ENCODE data around the gene PLD1.

Gene PLD1

DNA sequence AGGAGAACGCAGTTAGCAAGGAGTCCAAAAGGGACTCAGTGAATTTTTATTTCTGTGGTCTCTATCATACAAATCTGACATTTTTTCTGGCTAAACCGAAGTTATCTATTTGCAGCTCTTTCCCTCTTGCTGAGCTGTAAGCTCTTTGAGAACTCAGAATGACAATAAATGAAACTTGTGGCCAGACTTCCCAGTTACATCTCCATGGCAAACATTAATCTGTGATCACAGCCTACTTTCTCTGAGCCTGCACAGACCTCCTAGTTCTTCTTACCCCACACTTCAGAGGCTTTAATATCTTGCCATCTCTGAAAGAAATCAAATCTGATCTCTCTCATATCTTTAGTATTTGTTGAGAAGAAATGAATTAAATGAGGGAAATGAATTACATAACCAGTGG lies 58.0 kb downstream of the PLD1 start (continued):
- TF ChIP-seq, protein P1, sequence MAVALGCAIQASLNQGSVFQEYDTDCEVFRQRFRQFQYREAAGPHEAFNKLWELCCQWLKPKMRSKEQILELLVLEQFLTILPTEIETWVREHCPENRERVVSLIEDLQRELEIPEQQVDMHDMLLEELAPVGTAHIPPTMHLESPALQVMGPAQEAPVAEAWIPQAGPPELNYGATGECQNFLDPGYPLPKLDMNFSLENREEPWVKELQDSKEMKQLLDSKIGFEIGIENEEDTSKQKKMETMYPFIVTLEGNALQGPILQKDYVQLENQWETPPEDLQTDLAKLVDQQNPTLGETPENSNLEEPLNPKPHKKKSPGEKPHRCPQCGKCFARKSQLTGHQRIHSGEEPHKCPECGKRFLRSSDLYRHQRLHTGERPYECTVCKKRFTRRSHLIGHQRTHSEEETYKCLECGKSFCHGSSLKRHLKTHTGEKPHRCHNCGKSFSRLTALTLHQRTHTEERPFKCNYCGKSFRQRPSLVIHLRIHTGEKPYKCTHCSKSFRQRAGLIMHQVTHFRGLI (tag by site-specific recombination; IDR thresholded peaks at IDR 0.05), result no peak

GRCh38 chr3:171749124-171749523 lies 61.2 kb downstream of the PLD1 start:
- Histone ChIP-seq H3K4me1 (ENCODE audit: control insufficient read depth, insufficient read depth, low read length) (peaks cover 5% of the 10 kb centered on the region), H3K4me3 (ENCODE audit: low read depth, low read length) (no peak overlapping the region), H3K27ac (ENCODE audit: extremely low read depth, low read depth, low read length) (no peak overlapping the region), H3K9me3 (ENCODE audit: control insufficient read depth, insufficient read depth, low read depth, low read length) (no peaks in the 10 kb centered on the region), H3K36me3 (ENCODE audit: control insufficient read depth in 2 of 2, insufficient read depth in 1 of 2, low read length in 2 of 2) (peaks cover 0 to 3% of the 10 kb centered on the region in 2 experiments; a peak in 1 of 3 replicates)
- TF ChIP-seq FEZF1 (tag by site-specific recombination; IDR thresholded peaks at IDR 0.05) (no peak), ZNF266 (tag by site-specific recombination; IDR thresholded peaks at IDR 0.05; ENCODE audit: low read depth) (no peak), GFI1B (tag by site-specific recombination; IDR thresholded peaks at IDR 0.05) (no peak), REST (tag by site-specific recombination; IDR thresholded peaks at IDR 0.05) (no peak), ZNF549 (tag by site-specific recombination; IDR thresholded peaks at IDR 0.05) (no peak), KLF7 (tag by site-specific recombination; IDR thresholded peaks at IDR 0.05; ENCODE audit: borderline replicate concordance) (no peak), ZSCAN23 (tag by site-specific recombination; IDR thresholded peaks at IDR 0.05) (no peak), ZBTB1 (tag by site-specific recombination; IDR thresholded peaks at IDR 0.05) (no peak), ZNF580 (tag by site-specific recombination; IDR thresholded peaks at IDR 0.05) (no peak)
- ChIA-PET CTCF (interaction anchor here (0.6 to 1.2 kb wide), 5 partner anchors 23 to 588 kb away, joined by 3 to 6 read pairs (median 4); no protein-coding TSS in a partner anchor), POLR2A (no interaction called here)

- TF ChIP-seq PRDM6 (tag by site-specific recombination; IDR thresholded peaks at IDR 0.05) (peak; percentile 45), ZNF202 (tag by site-specific recombination; IDR thresholded peaks at IDR 0.05; ENCODE audit: borderline replicate concordance) (no peak)
- H3K36me3 ChIP-seq (ENCODE audit: control insufficient read depth in 2 of 2, insufficient read depth in 1 of 2, low read length in 2 of 2), result peaks cover 0 to 3% of the 10 kb centered on the region in 2 experiments; a peak in 1 of 3 replicates
- no peak overlapping the region for H3K27ac ChIP-seq (ENCODE audit: extremely low read depth, low read depth, low read length)
- POLR2A ChIA-PET, result no interaction called here
- no peak overlapping the region for H3K4me3 ChIP-seq (ENCODE audit: low read depth, low read length)
- no peaks in the 10 kb centered on the region for H3K9me3 ChIP-seq (ENCODE audit: control insufficient read depth, insufficient read depth, low read depth, low read length)
- peaks cover 5% of the 10 kb centered on the region for H3K4me1 ChIP-seq (ENCODE audit: control insufficient read depth, insufficient read depth, low read length)
- CTCF ChIA-PET, result interaction anchor here (0.9 to 1.2 kb wide), 3 partner anchors 24 to 54 kb away, joined by 3 to 6 read pairs (median 4); no protein-coding TSS in a partner anchor
Measured at GRCh38 chr3:171748064-171748924, 62.0 kb downstream of the PLD1 start.

All from HEK293 (cell line).